HG03097 (cell line): ENCODE data around the gene ZNF697.
"Not testable (repeated sequence)": the region's sequence is repeated elsewhere in the genome, so short reads cannot be mapped to it uniquely, and the experiment has no call there.

Source experiments
- ATAC-seq: cut with Tn5 transposase; IDR thresholded peaks from one replicate; pipeline ENCODE4 v1.9.1; 2021; ENCODE audit not compliant: unreplicated experiment, low FRiP score

The ZNF697 gene

GRCh38 chr1:119633575-119633974 is 14.5 kb downstream of the ZNF697 start:
- no peak for ATAC-seq

GRCh38 chr1:119632841-119633240 is 15.2 kb downstream of the ZNF697 start:
- no peak for ATAC-seq

- ATAC-seq, result no peak
Observed at GRCh38 chr1:119632103-119632490, 16.0 kb downstream of the ZNF697 start.

- ATAC-seq, result no peak
Observed at GRCh38 chr1:119631433-119632102, 16.5 kb downstream of the ZNF697 start.

- ATAC-seq, result no peak
Observed at GRCh38 chr1:119631086-119631432, 17.0 kb downstream of the ZNF697 start.

GRCh38 chr1:119626841-119627240 is 21.2 kb downstream of the ZNF697 start:
- no peak for ATAC-seq

GRCh38 chr1:119626011-119626545 is 22.0 kb downstream of the ZNF697 start:
- ATAC-seq, result no peak

- ATAC-seq, result no peak
Observed at GRCh38 chr1:119623678-119624077, 24.4 kb downstream of the ZNF697 start.

- no peak for ATAC-seq
Observed at GRCh38 chr1:119623193-119623515, 24.9 kb downstream of the ZNF697 start.

- no peak for ATAC-seq
Observed at GRCh38 chr1:119622311-119623192, 25.5 kb downstream of the ZNF697 start.

GRCh38 chr1:119621705-119622104 is 26.4 kb downstream of the ZNF697 start:
- ATAC-seq, result no peak

GRCh38 chr1:119617751-119618691 is 30.0 kb downstream of the ZNF697 start:
- ATAC-seq, result no peak

- ATAC-seq, result not testable (repeated sequence)
Observed at GRCh38 chr1:119616748-119617147, 31.3 kb downstream of the ZNF697 start.

GRCh38 chr1:119615100-119615499 is 33.0 kb downstream of the ZNF697 start:
- not testable (repeated sequence) for ATAC-seq

- ATAC-seq, result peak; percentile 82
Observed at GRCh38 chr1:119613769-119614720, 34.0 kb downstream of the ZNF697 start.

GRCh38 chr1:119611701-119612113 is 36.4 kb downstream of the ZNF697 start:
- ATAC-seq, result peak; percentile 41

- ATAC-seq, result not testable (repeated sequence)
Observed at GRCh38 chr1:119608816-119609215, 39.2 kb downstream of the ZNF697 start.

- not testable (repeated sequence) for ATAC-seq
Observed at GRCh38 chr1:119607087-119607807, 40.8 kb downstream of the ZNF697 start.

GRCh38 chr1:119606394-119606793 is 41.7 kb downstream of the ZNF697 start:
- ATAC-seq, result no peak
